Esophagus muscularis mucosa (tissue), 3 donors: Measurements from ENCODE around the gene PASK.

Experiments
- CTCF ChIP-seq, 3 experiments: fragments of 200-600 bp in 2 of 3; fragments of 450-650 bp in 1 of 3; sonication (generic) in 2 of 3; IDR thresholded peaks; one replicate each; pipeline ENCODE4 v1.5.1; 2017 to 2019; ENCODE audit warnings: antibody characterized with exemption in 3 of 3, mild to moderate bottlenecking in 2 of 3, moderate library complexity in 1 of 3
- POLR2AphosphoS5 ChIP-seq, 2 donors: sonication (generic); formaldehyde crosslinking; IDR thresholded peaks; one replicate each; pipeline ENCODE4 v1.6.1; 2017; ENCODE audit warnings: antibody characterized with exemption in 2 of 2

- TF ChIP-seq CTCF (IDR thresholded peaks at IDR 0.05): no peak
- TF ChIP-seq POLR2AphosphoS5 (IDR thresholded peaks at IDR 0.05): no peak
These were observed 53.5 kb downstream of the PASK start for GRCh38 chr2:241095594-241096290.
